NT2/D1 (cell line): ENCODE measurements around the gene DCLK3.

ENCODE experiments used
- SUZ12 ChIP-seq: IDR thresholded peaks from 2 replicates; pipeline ENCODE4 v1.6.1; 2011; ENCODE audit not compliant: insufficient read length, insufficient read depth; ENCODE audit errors: extremely low read depth
- YY1 ChIP-seq: IDR thresholded peaks from 2 replicates; pipeline ENCODE4 v1.6.1; 2011; ENCODE audit not compliant: insufficient read length, insufficient read depth
- ZNF274 ChIP-seq: IDR thresholded peaks from 2 replicates; pipeline ENCODE4 v1.6.1; 2011; ENCODE audit warnings: mild to moderate bottlenecking, low read depth, low read length

GRCh38 chr3:36704280-36704679 is 60.1 kb downstream of the DCLK3 start:
- no peak for TF ChIP-seq ZNF274
- no peak for TF ChIP-seq YY1
- no peak for TF ChIP-seq SUZ12
